NCI-H345 treated with DMSO at 0.1 percent for 48 hours (cell line): ENCODE data around the gene STON2.

Source experiments
- DNase-seq: peaks from one replicate; lab custom pipeline; 2025; ENCODE audit not compliant: unreplicated experiment; lab: John Stamatoyannopoulos, UW

The STON2 gene

DNA sequence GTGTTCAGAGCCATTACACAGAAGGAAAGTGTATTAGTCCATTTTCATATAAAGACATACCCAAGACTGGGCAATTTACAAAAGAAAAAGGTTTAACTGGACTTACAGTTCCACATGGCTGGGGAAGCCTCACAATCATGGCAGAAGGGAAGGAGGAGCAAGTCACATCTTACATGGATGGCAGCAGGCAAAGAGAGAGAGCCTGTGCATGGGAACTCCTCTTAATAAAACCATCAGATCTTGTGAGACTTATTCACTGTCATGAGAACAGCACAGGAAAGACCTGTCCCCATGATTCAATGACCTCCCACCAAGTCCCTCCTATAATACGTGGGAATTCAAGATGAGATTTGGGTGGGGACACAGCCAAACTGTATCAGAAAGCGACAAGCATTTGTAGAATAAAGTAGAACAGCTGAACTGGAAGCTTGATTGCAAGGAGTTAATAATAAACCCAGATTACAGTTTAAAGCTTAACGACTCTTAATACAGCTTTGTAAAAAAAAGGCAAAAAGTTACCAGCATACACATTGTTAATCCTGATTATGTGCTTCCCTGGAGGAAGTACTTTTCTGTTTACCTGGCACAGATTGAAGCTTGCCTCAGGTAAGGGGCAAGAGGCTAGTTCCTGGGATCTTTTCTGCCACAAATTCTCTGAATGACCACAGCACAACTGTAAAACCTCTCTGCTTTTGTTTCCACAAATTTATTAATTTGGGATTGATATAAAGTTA is 18.1 kb upstream of the STON2 start:
- no peak for DNase-seq

DNA sequence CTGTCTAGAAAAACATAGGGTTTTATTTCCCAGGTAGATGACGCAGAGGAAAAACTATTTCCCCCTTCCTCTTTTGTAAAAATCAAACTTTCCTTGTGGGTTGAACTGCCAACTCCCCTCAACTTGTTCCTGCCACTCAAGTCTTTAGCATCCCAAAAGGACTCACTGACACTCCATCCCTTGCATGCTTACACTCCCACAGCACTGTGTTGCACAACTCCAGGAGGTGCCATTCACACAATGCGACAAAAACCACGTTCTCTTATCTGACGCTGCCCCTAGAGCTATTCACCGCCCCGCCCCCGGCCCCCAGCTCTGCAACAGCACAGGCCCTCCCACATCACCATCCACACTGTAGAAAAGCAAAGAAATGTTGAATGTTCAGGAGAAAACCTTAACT is 16.9 kb upstream of the STON2 start:
- no peak for DNase-seq

- no peak for DNase-seq
These were observed 16.2 kb upstream of the STON2 start for GRCh38 chr14:81416194-81416952.

- DNase-seq = no peak
These were observed 15.7 kb upstream of the STON2 start for GRCh38 chr14:81415781-81416180.

GRCh38 chr14:81414123-81414522 is 14.0 kb upstream of the STON2 start:
- no peak for DNase-seq

DNA sequence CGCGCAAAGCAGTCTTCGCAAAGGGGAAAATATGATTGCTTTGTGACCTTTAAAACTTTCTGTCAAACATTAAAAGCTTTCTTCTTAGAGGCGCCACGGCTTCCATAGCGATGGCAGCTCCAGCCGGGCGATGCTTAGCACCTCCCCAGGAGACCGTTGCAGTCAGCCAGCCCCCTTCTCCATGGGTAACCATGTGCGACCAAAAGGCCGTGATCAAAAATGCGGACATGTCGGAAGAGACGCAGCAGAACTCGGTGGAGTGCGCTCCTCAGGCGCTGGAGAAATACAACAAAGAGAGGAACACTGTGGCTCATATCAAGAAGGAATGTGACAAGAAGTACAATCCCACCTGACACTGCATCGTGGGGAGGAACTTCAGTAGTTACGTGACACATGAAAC is 12.7 kb upstream of the STON2 start:
- no peak for DNase-seq

DNA sequence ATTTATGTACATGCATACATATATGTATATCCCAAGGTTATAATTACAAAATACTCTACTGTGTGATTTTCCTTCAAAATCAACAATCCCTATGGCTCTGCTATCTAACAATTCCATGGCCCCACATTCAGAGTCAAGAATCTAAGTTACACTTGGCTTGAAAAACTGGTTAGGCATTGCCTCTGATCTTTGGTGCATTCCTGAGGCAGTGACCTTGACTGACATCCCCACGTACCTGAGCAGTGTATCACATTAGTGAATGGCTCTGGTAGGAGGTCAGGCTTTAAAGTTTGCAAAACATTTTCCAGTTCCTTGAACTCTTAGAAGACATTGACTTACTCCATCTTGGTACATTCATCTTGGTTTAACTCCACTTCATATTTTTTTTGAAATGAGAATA is 8.5 kb upstream of the STON2 start:
- DNase-seq = no peak

- no peak for DNase-seq
These were observed 6.7 kb upstream of the STON2 start for GRCh38 chr14:81406863-81407262.

DNA sequence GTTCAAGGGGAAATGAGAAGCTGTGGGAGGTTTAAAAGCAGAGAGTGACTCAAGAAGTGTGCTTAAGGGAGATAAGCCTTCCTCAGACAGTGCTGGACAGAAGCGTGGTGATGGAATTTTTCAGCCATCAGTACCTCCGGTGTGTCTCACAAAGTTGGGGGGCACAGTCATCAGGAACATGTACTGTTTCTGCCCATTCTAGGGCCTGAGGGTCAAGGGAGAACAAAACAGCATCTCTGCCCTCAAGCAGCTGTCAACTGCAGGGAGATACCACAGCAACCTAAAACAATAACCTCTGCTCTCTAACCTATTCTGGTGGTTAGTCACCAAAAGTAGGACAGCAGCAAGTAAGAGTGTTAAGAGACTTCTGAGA is 2.0 kb upstream of the STON2 start:
- no peak for DNase-seq

DNA sequence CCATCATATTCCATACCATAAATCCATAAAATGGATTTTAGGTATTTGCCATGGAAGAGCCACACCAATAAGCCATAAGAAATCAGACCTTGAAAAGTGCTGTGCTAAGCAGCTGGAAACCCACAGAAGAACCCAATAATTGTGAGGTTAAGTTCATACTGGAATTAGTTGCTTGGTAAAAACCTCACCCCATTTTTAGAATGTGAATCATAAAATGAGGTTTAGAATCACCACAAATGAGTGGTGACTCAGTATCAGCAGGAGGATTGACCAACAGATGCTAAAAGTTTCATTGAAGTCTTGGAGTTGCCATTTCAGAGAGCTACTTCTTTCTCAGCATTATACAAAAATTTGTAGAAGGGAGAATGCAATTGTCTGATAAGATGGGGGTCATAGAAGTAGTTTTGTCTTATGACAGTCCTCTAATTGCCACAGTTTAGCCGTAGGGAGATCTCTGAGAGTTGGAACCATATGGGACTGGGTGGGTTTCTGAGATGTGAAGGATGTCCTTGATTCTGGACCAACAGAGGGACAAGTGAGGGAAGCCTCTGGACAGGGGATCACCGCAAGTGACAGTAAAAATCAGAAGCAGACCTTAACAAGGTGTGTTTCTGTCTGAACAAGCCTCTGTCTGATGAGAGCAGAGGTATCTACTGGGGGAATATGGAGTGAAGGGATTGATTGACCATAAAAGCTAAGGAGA is 1.4 kb upstream of the STON2 start:
- DNase-seq = no peak

GRCh38 chr14:81400852-81401251 is 728 bp upstream of the STON2 start:
- peak; percentile 79 for DNase-seq

- DNase-seq = no peak
These were observed 1.8 kb downstream of the STON2 start for GRCh38 chr14:81398196-81398891.

DNA sequence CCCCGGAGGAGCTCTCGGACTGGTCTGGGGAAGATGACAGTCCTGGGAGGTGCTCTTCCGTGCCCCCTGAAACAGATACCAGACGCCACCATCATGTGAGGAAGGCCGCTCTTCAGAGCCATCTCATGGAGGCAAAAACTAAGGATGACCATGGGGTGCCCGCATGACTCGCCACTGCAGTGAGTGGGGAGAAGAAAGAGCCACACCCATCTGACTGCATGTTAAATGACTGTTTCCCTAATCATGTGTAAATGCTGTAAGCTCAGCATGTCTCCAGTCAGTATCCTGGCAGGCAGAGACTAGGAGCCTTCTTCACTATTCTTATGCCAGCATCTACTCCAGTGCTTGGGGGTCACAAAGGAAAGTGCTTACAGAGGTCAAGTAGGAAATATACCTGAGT is 4.0 kb downstream of the STON2 start:
- DNase-seq = no peak

GRCh38 chr14:81394739-81395138 is 5.4 kb downstream of the STON2 start:
- no peak for DNase-seq

DNA sequence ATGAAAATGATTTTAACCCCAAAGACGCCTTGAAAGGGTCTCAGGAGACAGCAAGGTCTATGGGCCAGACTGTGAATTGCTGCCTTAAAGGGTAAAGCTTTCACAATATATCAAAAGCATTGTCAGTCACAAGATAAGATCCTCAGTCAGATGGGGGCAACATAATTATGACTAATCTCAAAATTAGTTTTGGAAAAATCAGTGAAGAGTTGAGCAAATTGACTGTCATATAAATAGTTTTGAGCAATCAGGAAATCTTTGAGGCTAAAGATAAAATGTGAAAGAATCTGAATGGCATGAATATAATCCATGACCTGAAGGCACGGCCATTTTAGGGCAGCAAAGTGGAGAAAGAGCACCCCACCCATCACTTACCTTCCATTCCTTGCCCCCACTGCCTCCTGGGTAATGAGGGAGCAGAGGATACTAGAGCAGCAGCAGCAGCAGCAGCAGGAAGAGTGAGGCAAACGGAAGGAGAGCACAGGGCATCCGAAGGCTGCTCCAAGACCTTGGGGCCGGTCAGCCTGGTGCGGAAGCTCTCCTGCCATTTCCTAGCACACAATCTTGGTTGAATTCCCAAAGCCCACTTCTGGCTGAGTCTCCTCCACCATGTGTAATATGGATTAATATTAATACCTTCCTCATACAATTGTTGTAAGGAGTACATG is 7.0 kb downstream of the STON2 start:
- DNase-seq = no peak

DNA sequence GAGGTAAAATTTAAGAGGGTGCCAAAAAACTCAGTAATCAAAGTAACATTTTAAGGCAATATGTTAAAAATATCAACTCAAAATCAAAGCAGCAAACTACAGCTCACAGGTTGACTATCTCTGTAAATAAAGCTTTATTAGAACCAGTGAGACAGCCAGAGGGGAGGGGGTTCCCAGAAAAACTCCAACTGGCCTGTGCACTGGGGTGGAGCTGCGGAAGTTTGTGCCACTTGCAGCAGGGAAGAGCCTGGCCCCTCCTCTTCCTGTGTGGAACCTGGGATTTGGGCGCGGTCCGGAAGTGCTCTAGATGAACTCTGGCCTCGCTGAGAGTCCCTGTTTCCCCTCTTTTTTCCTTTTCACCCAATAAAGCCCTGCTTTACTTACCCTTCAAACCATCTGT is 8.1 kb downstream of the STON2 start:
- no peak for DNase-seq

DNA sequence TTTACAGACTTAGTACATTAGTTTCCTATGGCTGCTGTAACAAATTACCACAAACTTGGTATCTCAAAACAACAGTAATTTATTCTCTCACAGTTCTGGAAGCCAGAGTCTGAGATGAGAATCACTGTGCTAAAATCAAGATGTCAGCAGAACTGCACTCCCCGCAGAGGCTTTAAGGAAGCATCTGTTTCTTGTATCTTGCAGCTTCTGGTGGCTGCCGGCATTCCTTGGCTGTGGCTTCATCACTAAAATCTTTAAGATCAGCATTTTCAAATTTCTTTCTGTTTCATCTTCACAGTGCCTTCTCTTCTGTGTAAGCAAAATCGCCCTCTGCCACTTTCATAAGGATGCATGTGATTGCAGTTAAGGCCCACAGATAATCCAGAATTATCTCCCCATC is 9.4 kb downstream of the STON2 start:
- DNase-seq = no peak

- no peak for DNase-seq
These were observed 11.8 kb downstream of the STON2 start for GRCh38 chr14:81388336-81388735.

GRCh38 chr14:81386290-81386745 is 13.8 kb downstream of the STON2 start:
- no peak for DNase-seq

- DNase-seq = no peak
These were observed 14.2 kb downstream of the STON2 start for GRCh38 chr14:81385886-81386285.

DNA sequence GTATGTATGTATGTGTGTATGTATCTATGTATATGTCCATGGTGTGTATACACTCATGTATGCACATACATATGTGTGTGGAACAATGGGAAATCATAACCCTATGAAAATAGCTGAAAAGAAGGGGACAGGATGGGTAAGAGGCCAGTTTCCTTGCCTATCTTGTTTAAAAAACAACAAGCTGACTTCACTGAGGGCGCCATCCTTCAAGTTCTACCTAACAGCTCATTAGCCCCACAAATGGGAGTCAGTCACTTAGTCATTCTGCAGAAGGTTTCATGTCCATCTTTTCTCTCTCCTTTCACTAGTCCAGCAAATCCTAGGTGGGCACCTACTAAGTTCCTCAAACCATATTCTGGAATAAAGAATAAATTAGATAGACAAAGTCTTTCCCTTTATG is 14.7 kb downstream of the STON2 start:
- no peak for DNase-seq
